IMR-90 (cell line): ENCODE measurements around the gene LAMB3. TPM values are rescaled to one million over a fixed set of nuclear protein-coding genes. Genes with fewer than 3 reads are reported as not detected.

Experiments used
- microRNA-seq, 2 experiments: library from miRNA; stranded (forward) in 1 of 2; unstranded in 1 of 2; fragments of 10-50 nt in 1 of 2; fragments of <30 nt in 1 of 2; gene quantifications in 1 of 2; microRNA quantifications in 1 of 2; one replicate each; pipeline versions ENCODE3 to v1.1.0; 2013 to 2020; ENCODE audit not compliant: insufficient read depth in 1 of 2, insufficient read length in 1 of 2, unreplicated experiment in 1 of 2
- polyA plus RNA-seq, 3 experiments: library from polyadenylated mRNA; depleted of rRNA; stranded (reverse); fragments of >200 nt; gene quantifications; 2 replicates each; pipeline ENCODE4 v1.2.3, GENCODE V29; 2012; ENCODE audit warnings: low replicate concordance in 1 of 3
- total RNA-seq: library from RNA; depleted of rRNA; stranded (reverse); fragments of >200 nt; gene quantifications from 2 replicates; pipeline ENCODE4 v1.2.3, GENCODE V29; 2012; rRNA removed

Gene LAMB3
- total and polyA plus RNA-seq, 2 of the 4 experiments (the other 2 are of a cell fraction): 0.72 to 2.1 TPM

Small RNA genes within 50 kb of the gene (microRNA-seq; reads per million reads assigned to microRNA genes)
- gene MIR4260 (ENCODE audit: unreplicated experiment): not detected

Other genes starting within 250 kb of the LAMB3 start
- 0.72 and 0.83 TPM in 2 replicates for gene CAMK1G, start 68.7 kb downstream of the LAMB3 start, total RNA-seq
- 1.8 and 2.1 TPM in 2 replicates for gene CAMK1G, start 68.7 kb downstream of the LAMB3 start, polyA plus RNA-seq (2012; rRNA removed)
- 0.36 and 1.9 TPM in 2 replicates for gene G0S2, start 23.0 kb upstream of the LAMB3 start, total RNA-seq
- 0.36 and 0.53 TPM in 2 replicates for gene G0S2, start 23.0 kb upstream of the LAMB3 start, polyA plus RNA-seq (2012; rRNA removed)
- 0.28 and 0.72 TPM in 2 replicates for gene HSD11B1, start 52.4 kb upstream of the LAMB3 start, total RNA-seq
- gene HSD11B1, start 52.4 kb upstream of the LAMB3 start, polyA plus RNA-seq (2012; rRNA removed): 0.30 and 0.41 TPM in 2 replicates
- gene TRAF3IP3, start 103.6 kb upstream of the LAMB3 start, total RNA-seq: 0.18 TPM in 1 of 2 replicates, not detected in the other
- gene TRAF3IP3, start 103.6 kb upstream of the LAMB3 start, polyA plus RNA-seq (2012; rRNA removed): 0.06 and 0.12 TPM in 2 replicates
- gene C1orf74, start 132.1 kb upstream of the LAMB3 start, total RNA-seq: 4.2 and 4.3 TPM in 2 replicates
- 0.79 and 1.1 TPM in 2 replicates for gene C1orf74, start 132.1 kb upstream of the LAMB3 start, polyA plus RNA-seq (2012; rRNA removed)
- 1.9 and 2.9 TPM in 2 replicates for gene IRF6, start 153.7 kb upstream of the LAMB3 start, total RNA-seq
- gene IRF6, start 153.7 kb upstream of the LAMB3 start, polyA plus RNA-seq (2012; rRNA removed): 1.2 and 1.7 TPM in 2 replicates
- gene UTP25, start 175.5 kb upstream of the LAMB3 start, total RNA-seq: 17.2 and 17.4 TPM in 2 replicates
- 6.9 and 7.1 TPM in 2 replicates for gene UTP25, start 175.5 kb upstream of the LAMB3 start, polyA plus RNA-seq (2012; rRNA removed)